Endothelial cell of umbilical vein (primary cell): ENCODE measurements around the gene ZNF664. TPM values are rescaled to one million over a fixed set of nuclear protein-coding genes. Genes with fewer than 3 reads are reported as not detected.

ENCODE experiments used
- BruUV-seq: library from RNA; stranded (reverse); fragments of 400-500 nt; replicated peaks from 2 replicates; lab custom pipeline; 2021; lab: Mats Ljungman, UMichigan
- CTCF ChIA-PET: fragments of 300-600, 350-600 bp; sonication (Branson Sonifier 250); formaldehyde crosslinking; loops from one replicate; lab custom pipeline; 2021; ENCODE audit warnings: antibody characterized with exemption, inconsistent platforms; lab: Charles Lee
- POLR2A ChIA-PET: fragments of 300-600, 350-600 bp; sonication (Branson Sonifier 250); formaldehyde crosslinking; loops from one replicate; lab custom pipeline; 2021; ENCODE audit warnings: antibody characterized with exemption, inconsistent platforms; lab: Charles Lee
- DNase-seq: peaks from one replicate; pipeline ENCODE4 v3.0.0-alpha.2; 2011; ENCODE audit warnings: low read depth, low spot score
- FAIRE-seq: peaks from 2 replicates; lab custom pipeline; 2011; peaks lifted over from hg19 to GRCh38; lab: Jason Lieb, UNC
- H2AFZ ChIP-seq: 2 replicates; pipeline ENCODE4 v1.6.0; 2012; ENCODE audit warnings: low read depth, low read length, control low read depth, inconsistent platforms
- H3K27ac ChIP-seq: 2 replicates; pipeline ENCODE4 v1.5.1; 2011; ENCODE audit warnings: low read depth, mild to moderate bottlenecking, control low read depth, low read length, moderate library complexity; ENCODE audit not compliant: insufficient read depth
- H3K27me3 ChIP-seq, 2 experiments: 2 replicates each; pipeline versions ENCODE4 v1.6.0 to v1.6.1; 2011; ENCODE audit warnings: low read length in 2 of 2, mixed read lengths in 1 of 2; ENCODE audit not compliant: control insufficient read depth in 2 of 2, insufficient read depth in 2 of 2
- H3K36me3 ChIP-seq, 2 experiments: 2 replicates in 1 of 2; 3 replicates in 1 of 2; pipeline ENCODE4 v1.5.1; 2011; ENCODE audit warnings: low read length in 2 of 2, mild to moderate bottlenecking in 1 of 2, moderate library complexity in 1 of 2; ENCODE audit not compliant: control insufficient read depth in 2 of 2, insufficient read depth in 2 of 2; ENCODE audit errors: extremely low read depth in 1 of 2
- H3K4me1 ChIP-seq: 3 replicates; pipeline ENCODE4 v1.5.1; 2011; ENCODE audit warnings: mild to moderate bottlenecking, low read length; ENCODE audit not compliant: control insufficient read depth, insufficient read depth; ENCODE audit errors: extremely low read depth
- H3K4me2 ChIP-seq: 2 replicates; pipeline ENCODE4 v1.6.1; 2011; ENCODE audit warnings: low read length, control low read depth, mixed read lengths; ENCODE audit not compliant: insufficient read depth
- H3K4me3 ChIP-seq, 3 experiments: fragments of 200-600 bp in 1 of 3; sonication (generic), shearing (Covaris generic) in 1 of 3; replicated peaks in 1 of 3; 2 replicates each; pipeline ENCODE4 v1.5.1; 2011 to 2016; ENCODE audit warnings: control low read depth in 3 of 3, low read length in 3 of 3, mild to moderate bottlenecking in 2 of 3, inconsistent platforms in 1 of 3, low read depth in 1 of 3, moderate library complexity in 1 of 3; ENCODE audit not compliant: insufficient read depth in 1 of 3
- H3K79me2 ChIP-seq: 2 replicates; pipeline ENCODE4 v1.6.0; 2012; ENCODE audit warnings: low read length, inconsistent platforms; ENCODE audit not compliant: control insufficient read depth, insufficient read depth
- H3K9ac ChIP-seq: replicated peaks from 2 replicates; pipeline ENCODE3; 2011; ENCODE audit warnings: low read length, control low read depth; ENCODE audit not compliant: insufficient read depth; ENCODE audit errors: extremely low read depth
- H3K9me1 ChIP-seq: replicated peaks from 3 replicates; pipeline ENCODE4 v1.6.0; 2011; ENCODE audit warnings: mild to moderate bottlenecking, low read length; ENCODE audit not compliant: control insufficient read depth, insufficient read depth; ENCODE audit errors: extremely low read depth
- H3K9me3 ChIP-seq: replicated peaks from 2 replicates; pipeline ENCODE4 v1.5.1; 2012; ENCODE audit warnings: low read length, inconsistent platforms; ENCODE audit not compliant: control insufficient read depth, insufficient read depth
- H4K20me1 ChIP-seq: replicated peaks from 2 replicates; pipeline ENCODE3; 2011; ENCODE audit warnings: mild to moderate bottlenecking, low read length; ENCODE audit not compliant: control insufficient read depth, insufficient read depth; ENCODE audit errors: extremely low read depth
- EZH2 ChIP-seq: IDR thresholded peaks from 2 replicates; pipeline ENCODE4 v1.6.1; 2012; ENCODE audit warnings: borderline replicate concordance, low read depth, mild to moderate bottlenecking, moderate library complexity, low read length, inconsistent platforms; ENCODE audit not compliant: severe bottlenecking
- FOS ChIP-seq: IDR thresholded peaks from 2 replicates; pipeline ENCODE4 v1.6.1; 2011; ENCODE audit warnings: mild to moderate bottlenecking, low read length, moderate library complexity, borderline replicate concordance; ENCODE audit not compliant: insufficient read depth
- GATA2 ChIP-seq: IDR thresholded peaks from 2 replicates; pipeline ENCODE4 v1.7.0; 2011; ENCODE audit warnings: low read depth, mild to moderate bottlenecking, moderate library complexity, mixed read lengths, low read length; ENCODE audit not compliant: insufficient read length, insufficient read depth
- JUN ChIP-seq: IDR thresholded peaks from 2 replicates; pipeline ENCODE4 v1.6.1; 2011; ENCODE audit warnings: borderline replicate concordance, low read depth; ENCODE audit not compliant: insufficient read length, insufficient read depth
- MYC ChIP-seq: IDR thresholded peaks from one replicate; pipeline ENCODE4 v1.6.1; 2011; ENCODE audit warnings: mild to moderate bottlenecking, low read depth, low read length
- POLR2A ChIP-seq: IDR thresholded peaks from 2 replicates; pipeline ENCODE4 v1.6.1; 2012; ENCODE audit warnings: low read depth, mild to moderate bottlenecking, control low read depth, low read length
- POLR2AphosphoS5 ChIP-seq: IDR thresholded peaks from 2 replicates; pipeline ENCODE4 v1.6.1; 2012; ENCODE audit warnings: low read depth, mild to moderate bottlenecking, control low read depth, low read length, moderate library complexity; ENCODE audit not compliant: insufficient read depth
- dilution Hi-C: fragments of 300-500 bp; cut with MboI; formaldehyde crosslinking; loops from one replicate; pipeline ENCODE4 v1.15.0; 2019; ENCODE audit warnings: low sequenced_read_pairs; ENCODE audit not compliant: extremely low pct_ligation_motif_present
- intact Hi-C: fragments of 100-400 bp; cut with micrococcal nuclease; formaldehyde crosslinking; loops from one replicate; pipeline ENCODE4 v1.10.0; 2022
- polyA plus RNA-seq, 4 experiments: library from polyadenylated mRNA; depleted of rRNA in 3 of 4; stranded (reverse) in 3 of 4; unstranded in 1 of 4; fragments of >200 nt; gene quantifications; 2 replicates each; pipeline versions ENCODE4 v1.2.1 to v1.2.3, GENCODE V29; 2011 to 2012; ENCODE audit warnings: missing spikeins in 1 of 4
- small RNA-seq: library from RNA; depleted of rRNA; stranded (forward); fragments of <200 nt; gene quantifications from one replicate; pipeline ENCODE3, GENCODE V24; 2012; ENCODE audit warnings: low replicate concordance, low read depth; ENCODE audit not compliant: insufficient read depth, insufficient read length
- total RNA-seq: library from RNA; stranded (reverse); gene quantifications from 2 replicates; pipeline ENCODE4 v1.2.3, GENCODE V29; 2021
- TF ChIP-seq, protein P1 (sequence below), 2 donors: IDR thresholded peaks; 1 replicate in 1 of 2; 2 replicates in 1 of 2; pipeline ENCODE4 v1.5.1; 2011; ENCODE audit warnings: low read length in 2 of 2, mild to moderate bottlenecking in 2 of 2, moderate library complexity in 2 of 2, control low read depth in 1 of 2, inconsistent platforms in 1 of 2, low read depth in 1 of 2; ENCODE audit not compliant: insufficient read depth in 1 of 2; ENCODE audit errors: extremely low read depth in 1 of 2

ZNF664 gene
- total and polyA plus RNA-seq, 2 donors (not counting 3 experiments of a cell fraction or from before 2014, with no cell fraction given) = 29.8 to 71.3 TPM

DNA sequence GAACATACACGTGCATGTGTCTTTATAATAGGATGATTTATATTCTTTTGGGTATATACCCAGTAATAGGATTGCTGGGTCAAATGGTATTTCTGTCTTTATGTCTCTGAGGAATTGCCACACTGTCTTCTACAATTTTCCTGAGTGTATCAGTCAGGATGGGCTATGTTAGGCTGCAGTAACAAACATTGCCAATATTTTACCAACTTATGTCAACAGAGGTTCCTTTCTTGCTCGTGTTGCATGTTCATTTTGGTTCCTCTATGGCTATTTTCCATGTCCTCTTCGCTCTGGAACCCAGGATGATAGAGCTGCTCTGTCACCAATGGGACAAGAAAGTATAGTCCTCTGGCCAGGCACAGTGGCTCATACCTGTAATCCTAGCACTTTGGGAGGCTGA lies 86.7 kb downstream of the ZNF664 start:
- Histone ChIP-seq H3K4me2 (no peak overlapping the region), H3K27ac (no peak overlapping the region), H3K9me1 (no peaks in the 10 kb centered on the region), H3K4me1 (no peaks in the 10 kb centered on the region), H3K27me3 (no peaks in the 10 kb centered on the region), H3K79me2 (no peaks in the 10 kb centered on the region), H3K9me3 (no peaks in the 10 kb centered on the region), H2AFZ (no peak overlapping the region), H3K36me3 (no peaks in the 10 kb centered on the region), H4K20me1 (no peaks in the 10 kb centered on the region), H3K4me3 (no peak overlapping the region), H3K9ac (no peak overlapping the region)
- CTCF ChIA-PET = no interaction called here
- no peak for DNase-seq
- POLR2A ChIA-PET = no interaction called here
- dilution Hi-C loops = no loop called here
- no peak for FAIRE-seq
- TF ChIP-seq POLR2AphosphoS5 (no peak), GATA2 (no peak), POLR2A (no peak), EZH2 (no peak), MYC (no peak), FOS (no peak), JUN (no peak)
- TF ChIP-seq, protein P1, sequence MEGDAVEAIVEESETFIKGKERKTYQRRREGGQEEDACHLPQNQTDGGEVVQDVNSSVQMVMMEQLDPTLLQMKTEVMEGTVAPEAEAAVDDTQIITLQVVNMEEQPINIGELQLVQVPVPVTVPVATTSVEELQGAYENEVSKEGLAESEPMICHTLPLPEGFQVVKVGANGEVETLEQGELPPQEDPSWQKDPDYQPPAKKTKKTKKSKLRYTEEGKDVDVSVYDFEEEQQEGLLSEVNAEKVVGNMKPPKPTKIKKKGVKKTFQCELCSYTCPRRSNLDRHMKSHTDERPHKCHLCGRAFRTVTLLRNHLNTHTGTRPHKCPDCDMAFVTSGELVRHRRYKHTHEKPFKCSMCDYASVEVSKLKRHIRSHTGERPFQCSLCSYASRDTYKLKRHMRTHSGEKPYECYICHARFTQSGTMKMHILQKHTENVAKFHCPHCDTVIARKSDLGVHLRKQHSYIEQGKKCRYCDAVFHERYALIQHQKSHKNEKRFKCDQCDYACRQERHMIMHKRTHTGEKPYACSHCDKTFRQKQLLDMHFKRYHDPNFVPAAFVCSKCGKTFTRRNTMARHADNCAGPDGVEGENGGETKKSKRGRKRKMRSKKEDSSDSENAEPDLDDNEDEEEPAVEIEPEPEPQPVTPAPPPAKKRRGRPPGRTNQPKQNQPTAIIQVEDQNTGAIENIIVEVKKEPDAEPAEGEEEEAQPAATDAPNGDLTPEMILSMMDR (IDR thresholded peaks at IDR 0.05; ENCODE audit: extremely low read depth in 1 of 2, insufficient read depth in 1 of 2, low read depth in 1 of 2, low read length in 2 of 2) = no peak
- no TSS peak for BruUV-seq
- intact Hi-C loops = no loop called here

Small RNAs within 50 kb of the gene (small RNA-seq; reads per million reads assigned to genes)
- gene AC068790.4 (not detected), gene AC068790.6 (not detected)

Other genes starting within 250 kb of the ZNF664 start
- 0.31 TPM in 1 of 2 replicates, not detected in the other for gene DNAH10, start 210.9 kb upstream of the ZNF664 start, total RNA-seq
- 0.02 and 0.04 TPM in 2 replicates for gene DNAH10, start 210.9 kb upstream of the ZNF664 start, polyA plus RNA-seq
- gene CCDC92, start 384 bp upstream of the ZNF664 start, total RNA-seq = 35.1 and 41.6 TPM in 2 replicates
- gene CCDC92, start 384 bp upstream of the ZNF664 start, polyA plus RNA-seq = 41.2 and 45.3 TPM in 2 replicates